HG03280 (cell line): Measurements from ENCODE around the gene CUEDC1.
"Not testable (repeated sequence)": the region's sequence is repeated elsewhere in the genome, so short reads cannot be mapped to it uniquely, and the experiment has no call there.

Source experiments
- ATAC-seq: cut with Tn5 transposase; IDR thresholded peaks from one replicate; pipeline ENCODE4 v1.9.1; 2021; ENCODE audit warnings: mild to moderate bottlenecking, moderate library complexity; ENCODE audit not compliant: unreplicated experiment

The CUEDC1 gene

DNA sequence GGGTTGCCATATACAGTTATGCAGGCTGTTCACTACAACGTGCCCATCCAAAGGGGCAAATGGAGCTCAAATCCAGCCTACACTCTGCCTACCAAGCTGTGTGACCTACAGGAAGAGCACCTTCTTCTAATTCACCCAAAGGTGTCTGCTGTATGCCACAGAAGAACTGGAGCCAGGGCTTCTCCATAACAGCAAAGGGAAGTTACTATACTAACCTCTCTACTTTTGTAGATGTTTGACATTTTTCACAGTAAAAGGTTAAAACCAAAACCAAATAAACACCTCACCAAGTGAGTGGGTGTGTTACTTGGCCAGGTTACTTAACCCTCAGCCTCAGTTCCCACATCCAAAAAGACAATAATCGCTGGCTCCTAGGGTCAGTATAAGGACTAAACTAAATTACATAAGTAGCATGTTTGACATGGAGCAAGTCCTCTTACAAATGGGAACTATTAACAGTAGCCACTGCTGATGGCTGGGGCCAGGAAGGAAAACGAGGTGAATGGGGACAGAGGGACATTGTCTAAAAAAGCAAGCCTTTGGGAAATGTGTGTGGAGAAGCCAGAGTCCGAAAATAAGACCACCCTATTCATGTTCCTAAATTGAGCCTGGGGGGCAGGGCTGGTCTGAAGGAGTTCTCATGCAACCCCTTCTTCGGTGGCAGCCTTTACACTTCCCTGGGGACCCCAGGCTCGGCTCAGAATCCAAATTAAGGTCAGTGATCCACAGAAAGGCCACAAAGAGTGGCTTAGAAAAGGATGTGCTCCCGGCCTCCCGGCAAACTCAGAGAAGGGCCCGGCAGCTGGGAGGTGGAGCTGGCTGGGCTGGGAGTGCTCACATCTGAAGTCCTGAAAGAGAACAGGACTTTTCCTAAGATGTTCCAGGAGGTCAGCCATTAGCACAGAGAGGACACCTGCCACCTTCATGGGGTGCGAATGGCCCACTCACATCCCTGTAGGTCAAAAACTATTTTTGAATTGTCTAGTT is 13.5 kb downstream of the CUEDC1 start:
- no peak for ATAC-seq

DNA sequence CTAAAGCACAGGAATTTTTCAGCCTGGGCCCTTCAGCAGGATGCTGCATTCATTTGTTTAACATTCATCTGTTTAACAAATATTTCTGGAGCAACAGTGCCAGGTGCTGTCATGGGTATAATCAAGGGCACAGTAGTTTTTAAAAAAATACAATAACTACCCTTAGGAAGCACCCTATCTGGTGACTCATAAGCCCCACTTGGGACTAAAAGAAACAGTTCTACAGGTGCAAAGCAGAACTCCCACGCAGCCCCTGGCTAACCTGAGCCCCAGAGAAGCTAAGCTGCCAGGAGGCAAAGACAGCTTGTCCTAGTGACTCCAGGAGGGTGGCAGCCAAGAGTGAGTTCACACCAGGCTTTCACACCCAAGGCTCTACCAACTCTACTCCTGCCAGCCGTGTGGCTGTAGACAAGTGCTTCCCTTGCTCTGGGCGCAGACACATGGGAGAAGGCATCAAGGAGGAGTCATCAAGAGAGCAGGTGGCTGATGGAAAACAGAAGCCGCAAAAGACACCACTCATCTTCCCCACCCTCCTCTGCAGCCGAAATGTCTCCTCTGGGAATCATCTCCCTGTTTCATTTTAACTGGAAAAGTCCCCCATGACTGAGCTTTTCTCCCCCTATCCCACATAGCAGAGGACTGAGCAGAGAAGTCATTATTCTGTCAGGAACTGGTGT is 14.4 kb downstream of the CUEDC1 start:
- ATAC-seq = no peak

- ATAC-seq = no peak
Observed at GRCh38 chr17:57940231-57940630, 15.0 kb downstream of the CUEDC1 start.

DNA sequence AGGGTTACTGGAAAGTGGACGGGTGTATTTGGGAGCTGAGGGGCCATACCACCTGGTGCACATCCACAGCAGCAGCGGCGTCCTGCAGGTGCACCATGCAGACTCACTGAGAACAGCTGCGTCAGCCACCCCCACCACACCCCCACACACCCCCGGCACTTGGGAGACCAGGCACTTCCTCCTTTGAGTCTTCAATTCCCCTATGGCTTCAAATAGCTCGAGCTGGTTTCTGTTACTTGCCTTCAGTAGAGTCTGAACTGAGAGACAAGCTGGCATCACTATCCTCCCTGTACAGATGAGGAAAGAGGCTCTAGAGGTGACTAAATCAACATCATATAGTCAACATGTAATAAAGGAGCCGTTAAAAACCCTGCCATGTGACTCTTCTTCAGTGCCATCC is 15.4 kb downstream of the CUEDC1 start:
- peak; percentile 70 for ATAC-seq

- ATAC-seq = no peak
Observed at GRCh38 chr17:57938061-57938502, 17.1 kb downstream of the CUEDC1 start.

DNA sequence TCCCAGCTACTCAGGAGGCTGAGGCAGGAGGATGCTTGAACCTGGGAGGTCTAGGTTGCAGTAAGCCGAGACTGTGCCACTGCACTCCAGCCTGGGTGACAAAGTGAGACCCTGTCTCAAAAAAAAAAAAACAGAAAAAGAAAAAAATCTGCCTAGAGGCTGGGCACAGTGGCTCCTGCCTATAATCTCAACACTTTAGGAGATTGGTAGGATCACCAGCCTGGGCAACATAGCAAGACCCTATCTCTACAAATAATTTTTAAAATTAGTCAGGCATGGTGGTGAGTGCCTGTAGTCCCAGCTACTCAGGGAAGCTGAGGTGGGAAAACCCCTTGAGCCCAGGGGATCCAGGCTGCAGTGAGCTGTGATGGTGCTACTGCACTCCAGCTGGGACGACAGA is 17.7 kb downstream of the CUEDC1 start:
- no peak for ATAC-seq

DNA sequence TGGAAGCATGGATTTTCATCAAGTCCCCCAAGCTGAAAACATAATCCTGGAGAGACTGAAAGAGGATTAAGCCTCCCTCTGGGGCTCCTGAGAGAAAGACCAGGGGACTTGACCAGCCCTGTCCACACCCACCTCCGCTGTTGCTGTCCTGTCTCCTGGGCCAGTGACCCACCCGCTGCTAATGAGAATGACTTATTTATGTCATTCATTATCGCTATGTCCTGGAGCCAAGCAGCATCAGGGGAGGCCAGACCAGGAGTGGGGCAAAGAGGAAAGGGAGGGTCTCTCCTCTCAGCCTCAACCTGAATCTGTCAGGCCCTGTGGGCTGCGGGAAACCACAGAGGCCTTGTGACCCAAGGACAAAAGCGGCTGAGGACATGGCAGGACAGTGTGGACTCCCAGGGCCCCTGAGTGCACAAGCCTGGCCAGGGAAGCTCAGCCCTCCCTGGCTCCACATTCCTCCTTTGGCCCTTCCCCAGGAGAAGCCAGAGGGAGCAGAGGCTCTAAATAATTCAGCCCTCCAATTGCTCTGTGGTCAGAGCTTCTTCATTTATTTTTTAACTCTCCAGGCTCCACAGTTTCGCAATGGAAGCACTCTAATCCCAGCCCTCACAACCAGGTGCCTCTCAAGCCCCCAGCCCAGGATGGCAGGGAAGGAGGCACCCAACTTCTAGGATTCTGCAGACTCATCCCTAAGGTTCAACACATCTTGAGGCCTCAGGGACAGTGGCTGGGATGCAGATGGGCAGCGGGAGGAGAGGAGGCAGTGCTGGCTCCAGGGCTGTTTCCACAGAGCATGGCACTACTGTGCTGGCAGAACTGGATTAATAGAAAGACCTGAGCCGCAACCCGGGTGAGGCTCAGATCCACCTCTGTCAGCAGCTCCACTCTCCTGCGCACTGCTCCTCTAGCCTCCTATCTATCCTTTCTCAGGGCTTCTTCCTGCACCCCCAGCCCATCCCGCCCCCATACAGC is 19.1 kb downstream of the CUEDC1 start:
- no peak for ATAC-seq

DNA sequence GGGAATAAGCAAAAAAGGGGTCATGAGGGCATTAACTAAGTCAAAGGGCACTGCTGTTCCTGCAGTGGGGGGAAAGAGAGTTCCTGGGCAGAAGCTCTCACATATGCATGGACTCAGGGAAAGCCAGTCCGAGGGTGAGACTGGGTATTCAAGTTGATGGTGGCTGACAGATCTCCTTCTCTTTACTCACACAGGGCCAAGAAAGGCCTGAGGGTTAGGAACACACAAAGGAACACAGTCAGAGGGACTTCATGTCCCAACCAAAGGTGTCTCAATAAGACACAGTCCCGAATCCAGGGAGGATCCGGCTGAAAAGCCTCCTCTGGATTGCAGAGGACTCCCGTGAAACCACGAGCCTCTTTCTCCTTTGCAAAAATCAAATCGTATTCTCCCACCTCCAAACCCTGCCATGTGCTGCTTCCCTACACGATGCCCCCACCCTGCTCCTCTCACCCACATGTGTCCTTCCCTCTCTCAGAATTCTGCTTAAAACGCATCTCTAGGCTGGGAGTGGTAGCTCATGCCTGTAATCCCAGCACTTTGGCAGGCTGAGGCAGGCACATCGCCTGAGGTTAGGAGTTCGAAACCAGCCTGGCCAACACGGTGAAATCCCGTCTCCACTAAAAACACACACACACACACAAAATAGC is 23.6 kb downstream of the CUEDC1 start:
- ATAC-seq = no peak

DNA sequence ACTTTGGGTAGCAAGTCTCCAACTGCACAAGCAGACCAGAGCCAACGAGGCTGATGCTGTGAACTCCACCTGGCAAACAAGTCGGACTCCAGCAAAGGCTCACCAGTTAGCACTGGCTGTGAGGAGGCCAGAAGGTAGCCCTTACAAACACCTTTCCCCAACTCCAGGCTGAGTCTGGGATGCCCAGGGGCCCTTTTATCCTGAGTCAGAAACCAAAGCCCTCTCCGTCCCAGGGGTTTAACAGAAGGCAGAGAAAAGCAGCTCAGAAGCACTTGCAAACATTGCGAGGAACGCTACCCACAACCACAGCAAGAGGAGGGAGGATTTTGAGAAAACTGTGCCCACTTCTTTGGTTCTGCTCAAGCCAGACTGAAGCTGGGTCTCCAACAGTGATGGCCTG is 25.0 kb downstream of the CUEDC1 start:
- no peak for ATAC-seq

DNA sequence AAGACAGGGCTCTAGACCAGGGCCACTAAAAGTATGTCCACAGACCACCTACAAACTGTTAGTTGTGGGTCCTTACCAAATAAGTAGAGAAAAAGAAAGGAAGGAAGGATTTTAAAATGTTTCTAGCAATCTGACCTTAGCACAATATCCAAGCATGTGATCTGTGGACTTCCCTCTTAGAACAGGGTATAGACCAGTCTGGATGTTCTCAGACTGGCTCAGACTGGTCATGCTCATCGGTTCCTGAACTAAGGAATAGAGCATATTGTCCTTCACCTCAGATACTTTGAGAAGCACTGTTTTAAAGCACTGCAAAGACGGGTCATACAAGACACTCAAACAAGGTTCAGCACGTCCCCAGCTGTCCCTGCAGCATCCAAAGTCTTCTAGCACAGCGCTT is 25.8 kb downstream of the CUEDC1 start:
- no peak for ATAC-seq

- no peak for ATAC-seq
Observed at GRCh38 chr17:57928928-57929327, 26.3 kb downstream of the CUEDC1 start.

DNA sequence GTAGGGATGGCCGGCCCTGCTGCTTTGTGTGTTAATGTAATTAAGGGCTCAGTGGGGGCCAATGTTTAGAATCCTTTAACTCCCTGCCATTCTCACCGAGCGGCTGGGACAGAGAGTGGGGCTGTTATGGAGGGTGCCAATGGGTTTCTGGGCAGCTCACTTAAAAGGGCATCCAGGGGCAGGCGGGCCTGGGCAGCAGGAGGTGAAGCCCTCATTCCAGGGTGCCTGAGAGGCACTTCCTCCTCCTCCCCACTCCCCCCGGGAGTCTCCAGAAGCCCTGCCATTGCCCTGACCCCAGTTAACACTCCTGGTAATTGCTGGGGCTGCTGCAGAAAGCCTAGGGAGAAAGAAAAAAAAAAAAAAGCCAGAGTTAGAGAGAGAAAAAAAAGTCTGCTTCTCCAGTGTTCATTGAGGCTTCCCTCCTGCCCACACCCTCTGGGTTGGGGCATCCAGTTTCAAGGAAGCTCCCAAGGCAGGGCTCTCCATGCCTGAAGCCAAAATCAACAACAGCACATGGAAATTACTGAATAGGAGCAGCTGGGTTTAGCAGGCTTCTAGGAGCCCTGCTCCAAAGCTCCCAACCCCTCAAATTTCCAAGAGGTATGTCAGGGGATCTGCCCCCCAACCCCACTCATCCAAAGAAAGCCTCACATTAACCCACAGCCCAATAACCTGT is 28.0 kb downstream of the CUEDC1 start:
- ATAC-seq = no peak

- ATAC-seq = no peak
Observed at GRCh38 chr17:57926723-57927047, 28.5 kb downstream of the CUEDC1 start.

- ATAC-seq = no peak
Observed at GRCh38 chr17:57925361-57925990, 29.7 kb downstream of the CUEDC1 start.

DNA sequence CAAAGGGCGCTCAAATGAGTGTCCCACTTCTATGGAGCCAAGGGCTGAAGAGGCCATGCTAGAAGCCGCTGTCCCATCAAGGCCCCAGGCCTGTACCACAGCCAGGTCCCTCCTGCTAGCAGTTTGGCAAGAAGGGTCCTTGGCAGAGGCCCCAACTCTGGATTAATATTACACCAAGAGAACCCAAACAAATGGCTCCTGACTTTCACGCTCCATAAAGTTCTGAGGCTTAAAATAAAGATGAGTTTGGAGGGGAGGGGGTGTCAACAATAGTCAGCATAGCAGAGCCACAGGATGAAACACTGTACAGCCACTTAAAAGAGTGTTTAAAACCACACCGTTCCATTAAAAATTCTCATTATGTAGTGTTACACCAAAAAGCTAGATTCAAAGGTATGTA is 30.5 kb downstream of the CUEDC1 start:
- no peak for ATAC-seq

DNA sequence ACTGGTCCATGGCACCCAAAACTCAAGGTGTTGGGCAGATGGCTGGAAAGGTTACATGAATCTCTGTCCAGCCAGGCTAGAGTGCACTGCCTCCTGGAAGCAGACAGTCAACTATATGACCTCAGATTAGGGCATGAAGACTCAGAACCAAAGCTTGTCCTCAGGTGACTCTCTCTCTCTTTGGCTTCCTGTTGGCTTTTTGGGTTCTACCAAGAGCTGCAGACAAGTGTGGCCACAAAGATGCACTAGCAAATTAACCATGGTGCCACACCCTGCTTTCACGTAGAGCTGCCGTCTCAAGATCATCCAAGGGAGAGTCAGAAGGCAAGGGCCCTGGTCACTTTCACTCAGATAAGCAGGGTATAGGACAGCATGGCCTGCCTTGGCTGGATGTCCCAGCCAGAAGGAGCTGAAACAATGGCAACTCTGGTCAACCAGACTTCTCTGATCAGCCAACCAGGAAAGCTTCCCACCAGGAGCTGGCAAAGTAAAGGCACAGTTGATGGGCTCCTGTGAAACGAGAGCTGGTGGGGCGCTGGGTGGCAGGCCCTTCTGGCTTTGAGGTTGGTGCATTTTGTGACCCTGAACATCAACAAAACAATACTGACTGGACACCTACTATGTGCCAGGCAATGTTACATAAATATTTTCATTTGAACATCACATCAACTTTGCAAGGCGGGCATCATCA is 31.9 kb downstream of the CUEDC1 start:
- ATAC-seq = no peak

GRCh38 chr17:57922745-57923144 is 32.5 kb downstream of the CUEDC1 start:
- ATAC-seq = not testable (repeated sequence)

DNA sequence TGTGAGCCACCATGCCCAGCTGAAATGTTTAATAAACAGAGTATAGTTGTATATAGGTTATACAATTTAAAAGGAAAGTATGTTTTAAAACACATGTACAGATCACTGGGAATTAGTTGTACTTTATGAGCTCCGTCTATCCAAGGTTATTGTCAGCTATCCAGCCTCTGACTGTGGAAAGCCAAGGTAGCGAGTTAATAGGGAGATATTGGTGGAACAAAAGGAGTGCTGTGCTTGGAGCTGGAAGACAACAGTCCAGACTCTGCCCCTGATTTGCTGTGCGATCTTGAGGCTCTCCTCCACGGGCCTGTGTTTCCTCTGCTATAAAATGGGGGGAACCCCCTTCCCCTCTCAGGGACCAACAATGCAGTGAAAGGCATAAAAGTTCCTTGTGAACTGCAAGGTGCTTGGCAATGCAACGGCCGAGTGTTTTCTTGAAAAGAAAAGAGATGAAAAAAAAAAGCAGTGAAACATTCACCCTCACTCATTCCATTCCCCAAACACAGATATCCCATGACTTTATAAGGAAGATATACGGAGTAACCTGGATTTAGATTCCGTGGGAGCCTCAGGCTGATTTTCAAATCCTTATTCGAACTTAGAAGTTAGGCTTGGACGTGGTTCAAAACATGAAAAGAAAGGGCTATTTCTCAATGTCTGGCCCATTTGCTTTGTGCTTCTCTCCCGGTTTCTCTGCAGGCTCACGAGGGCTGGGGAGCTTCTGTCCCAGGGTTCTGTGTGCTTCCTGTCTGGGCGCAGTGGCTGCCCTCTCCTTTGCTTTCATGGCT is 34.1 kb downstream of the CUEDC1 start:
- ATAC-seq = no peak
